Measurements from ENCODE around the gene BCL6B. TPM values are rescaled to one million over a fixed set of nuclear protein-coding genes. Genes with fewer than 3 reads are reported as not detected.

The BCL6B gene
- total RNA-seq, 1 experiment from 2014 or later = 11.4 TPM

DNA sequence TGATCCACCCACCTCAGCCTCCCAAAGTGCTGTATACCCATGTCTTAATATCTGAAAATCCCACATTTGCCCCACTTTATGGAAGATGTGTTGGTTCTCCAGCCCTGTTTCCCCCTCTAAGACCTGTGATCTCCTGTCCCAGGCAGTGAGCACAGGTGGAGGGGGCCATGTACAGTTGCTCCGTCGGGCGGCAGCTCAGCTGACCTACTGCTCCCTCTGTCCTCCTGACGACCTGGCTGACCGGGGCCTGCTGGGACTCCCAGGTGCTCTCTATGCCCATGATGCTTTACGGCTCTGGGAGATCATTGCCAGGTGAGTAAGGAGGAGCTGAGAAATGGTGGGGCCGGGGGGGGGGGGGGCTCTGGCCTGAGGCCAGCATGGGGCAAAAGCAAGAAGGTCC is 17.1 kb upstream of the BCL6B start:
- Mint-ChIP-seq H3K36me3 (peaks cover 9% of the 10 kb centered on the region), H3K27ac (no peak overlapping the region), H3K27me3 (ENCODE audit: low read depth) (no peaks in the 10 kb centered on the region), H3K9me3 (no peaks in the 10 kb centered on the region), H3K4me1 (no peaks in the 10 kb centered on the region), H3K4me3 (no peak overlapping the region)
- DNase-seq (ENCODE audit: low spot score) = no peak
- TF ChIP-seq ZNF671 (CRISPR knock-in tag; IDR thresholded peaks at IDR 0.05) (no peak), ZBTB21 (CRISPR knock-in tag; IDR thresholded peaks at IDR 0.05; ENCODE audit: borderline replicate concordance) (no peak), ZNF423 (CRISPR knock-in tag; IDR thresholded peaks at IDR 0.05) (no peak), ZNF232 (CRISPR knock-in tag; IDR thresholded peaks at IDR 0.05) (no peak), ZNF263 (CRISPR knock-in tag; IDR thresholded peaks at IDR 0.05; ENCODE audit: low read depth) (no peak), ZNF121 (CRISPR knock-in tag; IDR thresholded peaks at IDR 0.05) (no peak), CREM (CRISPR knock-in tag; IDR thresholded peaks at IDR 0.05) (no peak), ATF1 (CRISPR knock-in tag; IDR thresholded peaks at IDR 0.05) (no peak), NR2C2 (CRISPR knock-in tag; IDR thresholded peaks at IDR 0.05) (no peak), SP1 (CRISPR knock-in tag; conservative IDR thresholded peaks at IDR 0.05) (no peak)
- TF ChIP-seq, protein P1, sequence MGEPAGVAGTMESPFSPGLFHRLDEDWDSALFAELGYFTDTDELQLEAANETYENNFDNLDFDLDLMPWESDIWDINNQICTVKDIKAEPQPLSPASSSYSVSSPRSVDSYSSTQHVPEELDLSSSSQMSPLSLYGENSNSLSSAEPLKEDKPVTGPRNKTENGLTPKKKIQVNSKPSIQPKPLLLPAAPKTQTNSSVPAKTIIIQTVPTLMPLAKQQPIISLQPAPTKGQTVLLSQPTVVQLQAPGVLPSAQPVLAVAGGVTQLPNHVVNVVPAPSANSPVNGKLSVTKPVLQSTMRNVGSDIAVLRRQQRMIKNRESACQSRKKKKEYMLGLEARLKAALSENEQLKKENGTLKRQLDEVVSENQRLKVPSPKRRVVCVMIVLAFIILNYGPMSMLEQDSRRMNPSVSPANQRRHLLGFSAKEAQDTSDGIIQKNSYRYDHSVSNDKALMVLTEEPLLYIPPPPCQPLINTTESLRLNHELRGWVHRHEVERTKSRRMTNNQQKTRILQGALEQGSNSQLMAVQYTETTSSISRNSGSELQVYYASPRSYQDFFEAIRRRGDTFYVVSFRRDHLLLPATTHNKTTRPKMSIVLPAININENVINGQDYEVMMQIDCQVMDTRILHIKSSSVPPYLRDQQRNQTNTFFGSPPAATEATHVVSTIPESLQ (CRISPR knock-in tag; IDR thresholded peaks at IDR 0.05) = no peak
- TF ChIP-seq, protein P2, sequence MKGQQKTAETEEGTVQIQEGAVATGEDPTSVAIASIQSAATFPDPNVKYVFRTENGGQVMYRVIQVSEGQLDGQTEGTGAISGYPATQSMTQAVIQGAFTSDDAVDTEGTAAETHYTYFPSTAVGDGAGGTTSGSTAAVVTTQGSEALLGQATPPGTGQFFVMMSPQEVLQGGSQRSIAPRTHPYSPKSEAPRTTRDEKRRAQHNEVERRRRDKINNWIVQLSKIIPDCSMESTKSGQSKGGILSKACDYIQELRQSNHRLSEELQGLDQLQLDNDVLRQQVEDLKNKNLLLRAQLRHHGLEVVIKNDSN (CRISPR knock-in tag; IDR thresholded peaks at IDR 0.05) = no peak
- TF ChIP-seq, protein P3, sequence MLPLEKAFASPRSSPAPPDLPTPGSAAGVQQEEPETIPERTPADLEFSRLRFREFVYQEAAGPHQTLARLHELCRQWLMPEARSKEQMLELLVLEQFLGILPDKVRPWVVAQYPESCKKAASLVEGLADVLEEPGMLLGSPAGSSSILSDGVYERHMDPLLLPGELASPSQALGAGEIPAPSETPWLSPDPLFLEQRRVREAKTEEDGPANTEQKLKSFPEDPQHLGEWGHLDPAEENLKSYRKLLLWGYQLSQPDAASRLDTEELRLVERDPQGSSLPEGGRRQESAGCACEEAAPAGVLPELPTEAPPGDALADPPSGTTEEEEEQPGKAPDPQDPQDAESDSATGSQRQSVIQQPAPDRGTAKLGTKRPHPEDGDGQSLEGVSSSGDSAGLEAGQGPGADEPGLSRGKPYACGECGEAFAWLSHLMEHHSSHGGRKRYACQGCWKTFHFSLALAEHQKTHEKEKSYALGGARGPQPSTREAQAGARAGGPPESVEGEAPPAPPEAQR (CRISPR knock-in tag; IDR thresholded peaks at IDR 0.05) = no peak
- TF ChIP-seq, protein P4, sequence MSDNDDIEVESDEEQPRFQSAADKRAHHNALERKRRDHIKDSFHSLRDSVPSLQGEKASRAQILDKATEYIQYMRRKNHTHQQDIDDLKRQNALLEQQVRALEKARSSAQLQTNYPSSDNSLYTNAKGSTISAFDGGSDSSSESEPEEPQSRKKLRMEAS (CRISPR knock-in tag; IDR thresholded peaks at IDR 0.05) = no peak
- TF ChIP-seq, protein P5, sequence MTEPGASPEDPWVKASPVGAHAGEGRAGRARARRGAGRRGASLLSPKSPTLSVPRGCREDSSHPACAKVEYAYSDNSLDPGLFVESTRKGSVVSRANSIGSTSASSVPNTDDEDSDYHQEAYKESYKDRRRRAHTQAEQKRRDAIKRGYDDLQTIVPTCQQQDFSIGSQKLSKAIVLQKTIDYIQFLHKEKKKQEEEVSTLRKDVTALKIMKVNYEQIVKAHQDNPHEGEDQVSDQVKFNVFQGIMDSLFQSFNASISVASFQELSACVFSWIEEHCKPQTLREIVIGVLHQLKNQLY (CRISPR knock-in tag; IDR thresholded peaks at IDR 0.05) = no peak
- ATAC-seq = no peak
- CTCF ChIA-PET = interaction anchor here (0.6 to 3.8 kb wide), 7 partner anchors 10 to 295 kb away, joined by 3 to 41 read pairs (median 4); partner anchors contain the start of gene ALOX12
- POLR2A ChIA-PET = no interaction called here

DNA sequence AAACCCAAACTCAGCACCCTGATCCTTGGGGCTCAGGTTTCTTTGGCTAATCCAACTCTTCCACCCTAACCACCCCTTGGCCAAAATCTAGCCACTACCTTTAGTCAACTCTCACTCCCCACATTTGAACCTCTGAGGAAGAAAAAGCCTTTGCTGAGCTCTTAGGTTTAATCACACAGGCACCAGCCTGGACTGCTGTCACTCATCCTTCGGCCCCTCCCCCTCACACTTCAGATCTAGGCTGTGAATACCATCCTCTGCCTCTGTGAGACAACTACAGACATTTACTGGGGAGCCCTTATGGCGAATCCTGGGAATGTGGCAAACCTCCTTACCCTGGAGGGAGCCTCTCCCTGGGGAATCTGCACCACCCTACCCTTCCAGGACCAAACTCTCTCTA is 15.7 kb upstream of the BCL6B start:
- H3K27me3 Mint-ChIP-seq (ENCODE audit: low read depth) = peaks cover under 1% of the 10 kb centered on the region; the same call in 1 of the 2 replicates
- H3K27ac Mint-ChIP-seq = no peak overlapping the region
- ChIA-PET CTCF (interaction anchor here (0.7 kb wide), 1 partner anchor 113 kb away, joined by 3 read pairs; no protein-coding TSS in a partner anchor), POLR2A (no interaction called here)
- ATAC-seq (no peak), DNase-seq (ENCODE audit: low spot score) (no peak)
- peaks cover 6% of the 10 kb centered on the region for H3K4me1 Mint-ChIP-seq
- peaks cover 2% of the 10 kb centered on the region for H3K36me3 Mint-ChIP-seq
- no peak overlapping the region for H3K4me3 Mint-ChIP-seq
- H3K9me3 Mint-ChIP-seq = no peaks in the 10 kb centered on the region
- TF ChIP-seq HMGA2 (CRISPR knock-in tag; IDR thresholded peaks at IDR 0.05) = no peak
- TF ChIP-seq SMAD3 (CRISPR knock-in tag; IDR thresholded peaks at IDR 0.05; ENCODE audit: borderline replicate concordance) = no peak
- TF ChIP-seq, protein P6, sequence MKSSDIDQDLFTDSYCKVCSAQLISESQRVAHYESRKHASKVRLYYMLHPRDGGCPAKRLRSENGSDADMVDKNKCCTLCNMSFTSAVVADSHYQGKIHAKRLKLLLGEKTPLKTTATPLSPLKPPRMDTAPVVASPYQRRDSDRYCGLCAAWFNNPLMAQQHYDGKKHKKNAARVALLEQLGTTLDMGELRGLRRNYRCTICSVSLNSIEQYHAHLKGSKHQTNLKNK (CRISPR knock-in tag; IDR thresholded peaks at IDR 0.05) = no peak
- TF ChIP-seq, protein P3 (CRISPR knock-in tag; IDR thresholded peaks at IDR 0.05) = no peak
- TF ChIP-seq, protein P7, sequence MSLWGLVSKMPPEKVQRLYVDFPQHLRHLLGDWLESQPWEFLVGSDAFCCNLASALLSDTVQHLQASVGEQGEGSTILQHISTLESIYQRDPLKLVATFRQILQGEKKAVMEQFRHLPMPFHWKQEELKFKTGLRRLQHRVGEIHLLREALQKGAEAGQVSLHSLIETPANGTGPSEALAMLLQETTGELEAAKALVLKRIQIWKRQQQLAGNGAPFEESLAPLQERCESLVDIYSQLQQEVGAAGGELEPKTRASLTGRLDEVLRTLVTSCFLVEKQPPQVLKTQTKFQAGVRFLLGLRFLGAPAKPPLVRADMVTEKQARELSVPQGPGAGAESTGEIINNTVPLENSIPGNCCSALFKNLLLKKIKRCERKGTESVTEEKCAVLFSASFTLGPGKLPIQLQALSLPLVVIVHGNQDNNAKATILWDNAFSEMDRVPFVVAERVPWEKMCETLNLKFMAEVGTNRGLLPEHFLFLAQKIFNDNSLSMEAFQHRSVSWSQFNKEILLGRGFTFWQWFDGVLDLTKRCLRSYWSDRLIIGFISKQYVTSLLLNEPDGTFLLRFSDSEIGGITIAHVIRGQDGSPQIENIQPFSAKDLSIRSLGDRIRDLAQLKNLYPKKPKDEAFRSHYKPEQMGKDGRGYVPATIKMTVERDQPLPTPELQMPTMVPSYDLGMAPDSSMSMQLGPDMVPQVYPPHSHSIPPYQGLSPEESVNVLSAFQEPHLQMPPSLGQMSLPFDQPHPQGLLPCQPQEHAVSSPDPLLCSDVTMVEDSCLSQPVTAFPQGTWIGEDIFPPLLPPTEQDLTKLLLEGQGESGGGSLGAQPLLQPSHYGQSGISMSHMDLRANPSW (CRISPR knock-in tag; conservative IDR thresholded peaks at IDR 0.05; ENCODE audit: low read depth) = no peak
- no peak for TF ChIP-seq GRHL2 (CRISPR knock-in tag; IDR thresholded peaks at IDR 0.05; ENCODE audit: insufficient replicate concordance, severe bottlenecking)
- TF ChIP-seq, protein P8, sequence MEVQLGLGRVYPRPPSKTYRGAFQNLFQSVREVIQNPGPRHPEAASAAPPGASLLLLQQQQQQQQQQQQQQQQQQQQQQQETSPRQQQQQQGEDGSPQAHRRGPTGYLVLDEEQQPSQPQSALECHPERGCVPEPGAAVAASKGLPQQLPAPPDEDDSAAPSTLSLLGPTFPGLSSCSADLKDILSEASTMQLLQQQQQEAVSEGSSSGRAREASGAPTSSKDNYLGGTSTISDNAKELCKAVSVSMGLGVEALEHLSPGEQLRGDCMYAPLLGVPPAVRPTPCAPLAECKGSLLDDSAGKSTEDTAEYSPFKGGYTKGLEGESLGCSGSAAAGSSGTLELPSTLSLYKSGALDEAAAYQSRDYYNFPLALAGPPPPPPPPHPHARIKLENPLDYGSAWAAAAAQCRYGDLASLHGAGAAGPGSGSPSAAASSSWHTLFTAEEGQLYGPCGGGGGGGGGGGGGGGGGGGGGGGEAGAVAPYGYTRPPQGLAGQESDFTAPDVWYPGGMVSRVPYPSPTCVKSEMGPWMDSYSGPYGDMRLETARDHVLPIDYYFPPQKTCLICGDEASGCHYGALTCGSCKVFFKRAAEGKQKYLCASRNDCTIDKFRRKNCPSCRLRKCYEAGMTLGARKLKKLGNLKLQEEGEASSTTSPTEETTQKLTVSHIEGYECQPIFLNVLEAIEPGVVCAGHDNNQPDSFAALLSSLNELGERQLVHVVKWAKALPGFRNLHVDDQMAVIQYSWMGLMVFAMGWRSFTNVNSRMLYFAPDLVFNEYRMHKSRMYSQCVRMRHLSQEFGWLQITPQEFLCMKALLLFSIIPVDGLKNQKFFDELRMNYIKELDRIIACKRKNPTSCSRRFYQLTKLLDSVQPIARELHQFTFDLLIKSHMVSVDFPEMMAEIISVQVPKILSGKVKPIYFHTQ (CRISPR knock-in tag; IDR thresholded peaks at IDR 0.05) = no peak
- no peak for TF ChIP-seq RELA (CRISPR knock-in tag; IDR thresholded peaks at IDR 0.05; ENCODE audit: borderline replicate concordance)
- no peak for TF ChIP-seq JAZF1 (CRISPR knock-in tag; IDR thresholded peaks at IDR 0.05)
- TF ChIP-seq ZNF317 (CRISPR knock-in tag; IDR thresholded peaks at IDR 0.05; ENCODE audit: borderline replicate concordance, low read depth) = no peak

Data from WTC11 (cell line).